ENCODE data around the gene PCBP2.

Gene PCBP2

DNA sequence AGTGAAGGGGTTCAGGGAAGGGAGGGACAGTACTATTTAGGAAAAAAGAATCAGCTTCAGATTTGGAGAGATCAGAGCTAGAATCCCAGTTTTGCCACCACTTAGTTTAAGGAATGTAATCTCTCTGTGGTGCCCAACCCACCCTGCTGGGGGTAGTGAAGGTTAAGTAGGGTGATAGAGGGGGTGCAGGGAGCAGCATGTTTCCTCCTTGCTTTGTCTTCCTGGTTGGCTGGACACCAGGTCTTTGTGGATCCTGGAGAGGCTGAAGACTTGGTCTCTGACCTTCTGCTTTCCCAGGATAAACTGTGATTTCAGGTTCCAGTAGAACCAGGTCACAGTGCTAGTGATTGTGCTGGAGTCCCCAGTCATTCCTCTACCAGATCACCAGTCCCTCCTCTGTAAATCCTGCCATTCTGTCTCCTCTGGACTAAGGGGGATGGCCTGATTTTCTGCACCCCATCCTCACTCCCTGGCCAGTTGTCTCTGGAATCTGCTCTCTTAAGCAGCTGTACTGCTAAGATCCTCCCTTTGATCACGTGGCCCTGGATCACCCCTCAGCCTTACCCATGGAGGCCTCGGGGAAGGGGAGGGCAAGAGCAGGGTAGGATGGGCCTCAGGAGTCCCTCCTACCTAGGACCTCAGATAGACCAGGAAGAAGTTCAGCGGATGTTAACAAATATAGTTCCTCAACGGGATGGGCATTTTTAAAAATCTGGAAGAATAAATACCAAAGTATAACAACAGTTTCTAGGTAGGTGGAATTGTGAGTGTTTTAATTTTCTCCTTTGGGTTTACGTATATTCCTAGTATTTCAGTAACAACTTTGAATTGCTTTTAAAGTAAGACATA lies 44.2 kb downstream of the PCBP2 start:
- DNase-seq: peak; percentile 73

DNA sequence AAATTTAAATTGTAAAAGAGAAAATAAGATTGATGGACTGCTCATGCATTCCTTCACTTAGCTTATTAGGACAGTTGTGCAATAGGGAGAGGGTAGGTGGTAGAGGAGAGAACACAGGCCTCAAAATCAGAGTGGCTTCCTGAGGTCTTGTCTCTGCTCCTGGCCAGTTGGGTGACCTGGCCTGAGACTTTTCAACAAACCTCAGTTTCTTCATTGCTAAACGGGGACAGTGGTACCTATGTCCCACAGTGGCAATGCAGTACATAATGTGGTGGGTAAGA lies 44.8 kb downstream of the PCBP2 start:
- DNase-seq: no peak

DNA sequence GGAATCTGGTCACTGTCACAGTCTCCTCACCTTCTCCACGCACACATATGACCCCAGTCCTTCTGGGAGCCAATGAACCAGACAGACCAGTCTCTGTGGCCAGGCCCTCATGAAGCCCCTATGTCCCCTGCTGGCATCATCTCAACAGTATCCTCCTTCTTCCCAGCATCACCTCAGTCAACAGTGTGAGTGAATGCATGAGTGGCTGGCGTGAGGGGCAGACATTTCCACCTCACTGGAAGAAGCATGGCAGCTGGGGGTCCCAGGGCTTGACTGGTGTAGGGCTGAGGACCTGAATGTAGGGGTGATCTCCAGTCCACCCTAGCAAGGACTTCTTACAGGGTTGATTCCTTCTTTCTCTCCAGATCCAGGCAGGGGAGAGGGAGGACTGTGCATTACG lies 45.6 kb downstream of the PCBP2 start:
- DNase-seq: no peak

DNA sequence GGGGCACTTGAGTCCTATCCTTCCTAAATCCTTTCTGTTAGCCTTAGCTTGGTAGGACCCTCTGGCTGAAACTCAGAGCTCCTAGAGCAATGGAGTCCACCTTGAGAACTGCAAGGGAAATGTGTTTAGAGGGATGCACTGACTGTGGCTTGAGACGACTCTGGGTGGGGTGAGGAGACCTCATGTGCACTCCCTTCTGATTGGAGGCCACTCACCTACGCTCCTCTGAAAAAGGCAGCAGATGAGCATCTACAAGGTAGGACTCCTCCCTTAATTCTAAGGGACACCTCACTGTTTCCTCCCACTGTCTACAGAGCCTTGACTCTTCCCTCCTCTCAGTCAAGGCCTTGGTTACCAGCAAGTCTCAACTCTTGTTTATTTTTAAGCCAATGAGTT lies 46.3 kb downstream of the PCBP2 start:
- no peak for DNase-seq

DNA sequence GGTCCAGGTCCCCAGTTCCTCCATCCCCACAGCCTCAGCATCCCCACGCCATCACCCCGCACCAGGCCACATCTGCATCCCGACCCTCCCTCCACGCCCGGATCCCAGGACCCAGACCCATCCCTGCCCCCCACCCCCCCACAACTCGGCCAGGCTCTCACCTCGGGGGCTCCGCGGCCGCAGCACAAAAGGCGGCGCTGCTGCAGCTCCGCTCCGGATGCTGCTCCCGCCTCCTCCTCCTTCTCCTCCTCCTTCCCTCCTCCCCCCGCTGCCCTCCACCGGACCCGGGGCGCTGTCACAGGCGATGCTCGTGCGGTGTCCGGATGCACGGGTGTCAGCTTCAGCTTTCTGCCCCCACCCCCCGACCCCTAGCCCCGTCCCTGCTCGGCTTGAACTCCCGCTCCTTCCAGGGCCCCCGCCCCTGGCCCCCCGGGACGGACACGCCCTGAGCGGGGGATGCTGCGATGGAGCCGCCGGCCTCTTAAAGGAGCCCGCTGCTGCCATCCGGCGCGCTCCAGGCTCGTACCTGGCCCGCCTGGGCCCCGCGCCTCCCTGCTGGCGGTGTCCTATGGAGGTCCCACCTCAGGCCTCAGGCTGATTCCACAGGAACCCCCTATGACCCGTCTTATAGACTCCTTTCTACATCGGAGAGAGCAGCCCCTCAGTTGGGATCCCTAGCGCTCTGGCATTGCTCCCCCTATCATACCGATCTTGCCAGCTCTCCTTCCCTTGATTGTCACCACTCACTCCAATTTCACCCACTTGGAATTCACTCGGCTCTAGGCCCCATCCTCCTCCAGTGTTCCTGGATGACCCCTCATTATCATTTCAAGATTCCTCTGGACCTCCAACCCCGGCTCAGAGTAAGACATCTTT lies 47.6 kb downstream of the PCBP2 start, which contains the start of gene MAP3K12:
MAP3K12 (minus strand) TSS at position 193 of the 876 bp plus-strand sequence. CDS start 12,067 bp downstream, outside the sequence.
- peak; percentile 48 for DNase-seq

DNA sequence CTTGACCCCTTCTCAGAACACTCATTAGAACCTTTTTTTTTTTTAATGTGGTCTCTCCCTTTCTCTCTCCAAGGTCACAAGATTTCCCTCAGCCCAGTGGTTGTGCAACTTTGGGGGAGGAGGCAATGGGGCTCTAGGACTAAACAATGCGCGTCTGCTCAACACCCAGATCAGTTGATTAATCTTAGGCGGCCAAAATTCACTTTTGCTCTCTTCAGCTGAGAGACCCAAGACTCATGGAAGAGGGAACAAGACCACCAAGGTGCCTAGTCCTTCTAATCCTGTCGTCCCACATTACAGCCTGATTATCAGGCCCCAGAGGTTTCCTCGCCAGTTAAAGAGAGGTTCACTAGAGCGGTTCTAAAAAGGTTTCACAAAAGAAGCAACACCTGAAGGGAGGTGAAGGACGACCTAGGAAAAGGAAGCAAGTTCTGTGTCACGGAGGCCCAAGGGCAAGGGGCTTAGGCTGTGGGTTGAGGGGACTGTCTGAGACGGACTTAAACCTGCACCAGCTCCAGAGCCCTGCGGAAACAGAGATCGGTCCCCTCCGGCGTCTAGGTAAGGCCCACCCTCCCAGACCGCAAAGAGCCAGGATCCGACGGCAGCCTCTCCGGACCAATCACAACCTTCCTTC lies 48.4 kb downstream of the PCBP2 start:
- DNase-seq: peak; percentile 53

DNA sequence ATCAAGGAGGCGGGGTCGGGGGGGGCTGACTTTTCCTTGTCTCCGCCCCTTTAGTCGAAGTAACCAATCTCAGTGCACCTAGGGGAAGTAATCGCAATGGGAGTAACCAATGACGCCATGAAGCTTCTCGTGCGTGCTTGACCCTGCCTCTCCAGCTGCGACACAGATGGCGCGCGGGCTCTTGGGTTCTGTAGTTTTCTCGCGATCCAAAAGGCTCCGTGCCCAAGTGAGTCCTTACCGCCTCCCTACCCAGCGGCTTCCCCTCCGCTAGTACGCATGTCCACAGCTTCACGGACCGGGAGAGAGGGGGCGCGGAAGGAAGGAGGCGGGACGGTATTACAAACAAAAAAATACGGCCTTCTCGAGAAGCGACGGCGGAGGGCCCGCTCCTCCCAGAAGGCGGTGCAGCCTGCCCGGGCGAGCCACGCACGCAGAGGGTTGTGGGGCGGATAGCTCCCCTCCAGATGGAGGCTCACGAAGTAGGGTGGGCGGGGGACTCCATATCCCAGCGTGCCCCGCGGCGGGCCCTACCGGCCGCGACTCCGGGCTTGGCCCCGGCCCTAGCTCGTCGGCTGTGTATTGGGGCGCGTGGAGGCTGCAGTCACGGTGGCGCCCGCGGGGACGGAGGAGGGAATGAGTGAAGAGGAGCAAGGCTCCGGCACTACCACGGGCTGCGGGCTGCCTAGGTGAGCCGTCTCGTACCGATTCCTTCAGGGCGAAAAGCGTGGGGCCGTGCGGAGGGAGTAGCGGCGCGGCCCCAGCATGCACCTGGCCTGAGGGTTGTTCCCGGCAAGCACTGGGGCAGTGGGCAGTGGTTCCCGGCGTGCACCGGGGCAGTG lies 49.1 kb downstream of the PCBP2 start, which contains the start of gene TARBP2:
TARBP2 (plus strand) TSS at position 508 of the 839 bp plus-strand sequence; CDS start at position 634, 126 bp downstream.
- DNase-seq: peak; percentile 100

DNA sequence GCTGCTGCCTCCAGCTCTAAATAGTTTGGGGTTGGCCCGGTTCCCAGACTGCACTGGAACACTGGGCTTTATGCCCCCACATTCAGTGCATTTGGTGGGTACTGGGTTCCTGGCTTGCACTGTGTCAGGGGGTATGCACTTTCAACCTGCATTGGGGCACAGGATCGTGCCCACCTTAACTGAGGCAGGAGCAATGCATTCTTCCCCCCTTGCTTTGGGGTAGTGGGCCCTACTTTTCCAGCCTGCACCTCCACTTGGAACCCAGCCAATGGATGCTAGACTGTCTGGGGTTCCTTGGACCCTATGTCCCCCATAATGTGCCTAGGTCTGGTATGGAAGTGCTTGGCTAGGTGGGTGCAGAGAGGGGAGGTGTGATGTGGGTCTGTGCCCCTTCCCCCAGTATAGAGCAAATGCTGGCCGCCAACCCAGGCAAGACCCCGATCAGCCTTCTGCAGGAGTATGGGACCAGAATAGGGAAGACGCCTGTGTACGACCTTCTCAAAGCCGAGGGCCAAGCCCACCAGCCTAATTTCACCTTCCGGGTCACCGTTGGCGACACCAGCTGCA lies 49.8 kb downstream of the PCBP2 start:
- DNase-seq: no peak

DNA sequence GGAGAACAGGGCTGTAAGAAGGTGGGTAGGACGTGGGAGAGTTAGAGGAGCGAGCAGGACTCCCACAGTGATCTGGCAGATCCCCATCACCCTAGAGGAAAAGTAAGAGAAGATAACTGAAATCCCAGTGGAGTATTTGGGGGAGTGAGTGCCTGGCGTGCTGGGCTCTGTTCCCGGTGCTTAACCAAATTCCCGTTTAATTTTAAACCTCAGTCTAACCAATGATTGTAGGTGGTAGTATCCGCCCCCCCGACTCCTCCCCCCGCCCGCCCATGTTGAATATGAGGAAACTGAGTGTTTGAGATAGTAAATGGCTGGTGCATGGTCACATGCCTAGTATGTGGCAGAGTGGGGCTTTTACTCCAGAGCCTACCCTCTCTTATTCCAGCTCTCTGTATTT lies 50.4 kb downstream of the PCBP2 start:
- no peak for DNase-seq

DNA sequence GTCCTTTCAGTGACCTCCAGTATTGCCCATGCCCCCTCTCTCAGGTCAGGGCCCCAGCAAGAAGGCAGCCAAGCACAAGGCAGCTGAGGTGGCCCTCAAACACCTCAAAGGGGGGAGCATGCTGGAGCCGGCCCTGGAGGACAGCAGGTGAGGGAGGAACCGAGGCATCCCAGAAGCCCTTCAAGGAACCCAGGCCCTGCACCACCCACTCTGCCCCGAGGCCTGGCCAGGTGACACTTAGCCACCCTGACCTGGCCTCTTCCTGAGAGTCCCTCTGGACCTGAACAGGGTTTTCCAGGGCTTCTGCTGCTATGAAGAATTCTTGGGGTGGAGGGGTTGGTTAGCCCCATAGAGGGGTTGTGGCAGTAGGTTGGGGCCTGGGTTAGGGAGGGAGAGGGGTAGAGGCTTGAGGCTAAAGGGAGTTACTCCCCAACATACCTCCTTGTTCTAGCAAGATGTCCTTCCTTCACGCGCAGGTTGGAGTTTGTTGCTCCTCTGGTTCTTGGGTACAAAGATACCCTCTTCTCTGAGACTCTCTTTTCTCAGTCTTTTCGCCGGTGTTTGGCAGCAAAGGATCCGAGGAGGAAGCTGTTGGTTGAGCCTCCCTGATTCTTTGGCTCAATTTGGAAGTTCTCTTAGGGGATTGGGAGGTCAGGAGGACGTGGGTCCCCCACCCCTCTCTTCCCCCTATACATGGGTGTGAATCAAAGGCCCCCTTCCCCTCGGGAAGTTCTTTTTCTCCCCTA lies 51.3 kb downstream of the PCBP2 start:
- DNase-seq: no peak

DNA sequence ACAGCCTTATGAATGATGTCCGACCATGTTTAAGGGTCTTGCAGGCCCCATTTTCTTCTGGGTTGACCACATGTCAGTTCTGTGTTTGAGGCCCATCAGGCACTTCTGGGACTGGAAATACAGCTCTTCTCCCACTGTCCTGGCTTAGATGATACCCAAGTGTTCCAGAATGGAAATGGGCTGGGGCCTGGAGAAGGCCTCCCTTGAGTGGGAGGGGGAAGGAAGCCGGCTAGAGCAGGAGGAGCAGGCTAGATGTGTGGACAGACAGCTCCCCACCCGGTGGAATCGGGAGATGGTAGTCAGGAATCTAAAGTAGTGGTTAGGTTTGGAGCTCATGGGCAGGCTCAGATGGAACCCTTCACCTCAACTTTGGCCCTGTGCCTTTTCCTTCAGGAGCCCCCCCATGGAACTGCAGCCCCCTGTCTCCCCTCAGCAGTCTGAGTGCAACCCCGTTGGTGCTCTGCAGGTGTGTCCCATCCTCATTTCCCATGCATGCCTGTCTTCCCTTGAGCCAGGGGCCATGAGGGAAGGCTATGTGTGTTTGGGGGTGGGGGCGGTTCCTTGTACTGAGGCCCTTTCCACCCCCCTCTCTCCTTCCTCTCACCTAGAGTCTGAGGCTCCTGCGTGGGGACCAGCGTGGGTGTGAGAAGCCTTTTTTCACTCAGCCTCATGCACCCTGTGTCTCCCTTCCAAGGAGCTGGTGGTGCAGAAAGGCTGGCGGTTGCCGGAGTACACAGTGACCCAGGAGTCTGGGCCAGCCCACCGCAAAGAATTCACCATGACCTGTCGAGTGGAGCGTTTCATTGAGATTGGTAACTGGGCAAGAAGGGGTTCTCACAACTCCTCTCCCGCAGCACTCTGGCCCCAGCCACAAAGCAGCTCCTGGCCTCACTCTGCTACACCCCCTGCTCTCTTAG lies 52.4 kb downstream of the PCBP2 start:
- no peak for DNase-seq

DNA sequence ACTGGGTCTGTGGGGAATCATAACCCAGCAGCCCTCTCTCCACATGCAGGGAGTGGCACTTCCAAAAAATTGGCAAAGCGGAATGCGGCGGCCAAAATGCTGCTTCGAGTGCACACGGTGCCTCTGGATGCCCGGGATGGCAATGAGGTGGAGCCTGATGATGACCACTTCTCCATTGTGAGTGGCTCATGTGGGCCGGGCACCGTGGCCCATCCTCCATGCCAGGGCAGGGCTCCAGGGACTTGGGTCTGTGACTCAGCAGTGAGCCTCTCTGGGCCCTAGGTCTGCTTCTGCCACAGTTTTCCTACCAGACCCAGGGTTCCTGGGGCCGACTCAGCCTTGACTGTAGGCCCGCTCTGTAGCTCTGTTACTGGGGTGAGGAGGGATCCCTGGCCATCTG lies 53.2 kb downstream of the PCBP2 start:
- peak; percentile 25 for DNase-seq

DNA sequence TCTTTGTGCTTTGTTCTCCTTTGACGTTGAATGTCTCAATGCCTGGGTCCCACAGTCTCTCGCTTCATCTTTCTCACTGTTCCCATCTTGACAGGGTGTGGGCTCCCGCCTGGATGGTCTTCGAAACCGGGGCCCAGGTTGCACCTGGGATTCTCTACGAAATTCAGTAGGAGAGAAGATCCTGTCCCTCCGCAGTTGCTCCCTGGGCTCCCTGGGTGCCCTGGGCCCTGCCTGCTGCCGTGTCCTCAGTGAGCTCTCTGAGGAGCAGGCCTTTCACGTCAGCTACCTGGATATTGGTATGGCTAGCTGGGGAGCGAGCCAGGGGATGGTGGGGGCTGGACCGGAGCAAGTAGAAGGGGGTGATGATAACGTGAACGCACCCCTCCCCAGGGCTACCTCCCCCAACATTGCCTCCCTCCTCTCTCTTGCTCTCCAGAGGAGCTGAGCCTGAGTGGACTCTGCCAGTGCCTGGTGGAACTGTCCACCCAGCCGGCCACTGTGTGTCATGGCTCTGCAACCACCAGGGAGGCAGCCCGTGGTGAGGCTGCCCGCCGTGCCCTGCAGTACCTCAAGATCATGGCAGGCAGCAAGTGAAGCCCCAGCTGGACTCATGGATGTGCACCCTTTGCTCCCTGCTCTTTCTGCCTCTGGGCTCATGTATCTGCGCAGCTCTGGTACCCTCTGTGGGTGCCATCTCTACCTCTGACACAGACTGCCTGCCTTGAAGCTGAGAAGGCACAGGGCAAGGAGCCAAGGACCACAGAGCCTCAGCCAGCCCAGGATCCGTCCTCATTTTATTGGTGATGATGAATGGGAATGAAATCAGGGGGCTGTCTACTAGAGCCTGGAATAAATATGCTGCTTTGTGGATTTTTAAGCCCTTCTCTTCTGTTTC lies 53.9 kb downstream of the PCBP2 start:
- DNase-seq: no peak

DNA sequence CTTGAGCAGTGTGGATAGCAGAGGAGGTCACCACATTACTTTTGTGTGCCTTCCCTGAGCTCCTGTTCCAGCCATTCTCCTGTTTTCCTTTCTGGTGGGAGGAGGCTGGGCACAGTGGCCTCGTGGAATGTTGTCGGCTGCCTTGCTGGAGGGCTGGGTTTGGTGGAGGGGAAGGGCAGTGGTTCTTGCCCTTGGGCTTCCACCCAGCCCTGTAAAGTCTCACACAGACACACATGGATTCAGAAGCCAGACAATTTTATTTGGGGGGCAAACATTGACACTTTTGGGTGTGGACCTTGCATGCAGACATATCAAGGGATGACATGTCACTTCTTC lies 54.5 kb downstream of the PCBP2 start:
- DNase-seq: no peak

DNA sequence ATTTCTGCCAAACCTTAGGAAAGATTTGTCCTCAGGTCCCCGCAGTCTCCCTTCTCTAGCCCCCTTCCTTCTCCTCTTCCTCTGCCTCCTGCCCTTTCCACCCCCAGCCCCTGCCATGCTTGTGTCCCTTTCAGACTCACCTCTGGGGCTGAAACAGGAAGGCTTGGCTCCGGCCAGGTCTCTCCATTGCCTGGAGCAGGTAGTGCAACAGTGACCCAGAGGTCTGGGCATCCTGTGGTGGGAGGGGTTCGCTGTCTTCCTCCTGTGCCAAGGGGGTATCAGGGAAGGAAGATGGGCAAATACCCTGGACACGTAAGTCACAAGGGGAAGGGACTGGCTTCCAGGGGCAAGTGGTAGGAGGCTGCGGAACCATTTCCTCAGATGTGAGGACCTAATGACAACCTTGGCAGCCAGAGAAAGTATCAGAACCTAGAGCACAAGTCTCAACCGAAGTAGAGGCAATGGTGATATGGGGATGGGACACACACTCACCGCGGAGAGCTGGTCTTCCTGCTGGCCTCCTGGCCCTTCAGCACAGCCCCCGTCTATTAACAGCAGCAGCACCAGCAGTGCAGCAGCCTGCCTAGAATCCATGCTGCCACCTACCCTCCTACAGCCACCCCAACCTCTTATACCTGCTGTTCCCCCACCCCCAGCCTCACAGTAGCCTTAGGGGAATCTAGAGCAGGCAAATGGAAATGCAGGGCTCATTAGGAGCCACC lies 55.1 kb downstream of the PCBP2 start, which contains the start of gene NPFF:
NPFF (minus strand) TSS at position 604 of the 722 bp plus-strand sequence; CDS start at position 594, 10 bp downstream.
- DNase-seq: no peak

DNA sequence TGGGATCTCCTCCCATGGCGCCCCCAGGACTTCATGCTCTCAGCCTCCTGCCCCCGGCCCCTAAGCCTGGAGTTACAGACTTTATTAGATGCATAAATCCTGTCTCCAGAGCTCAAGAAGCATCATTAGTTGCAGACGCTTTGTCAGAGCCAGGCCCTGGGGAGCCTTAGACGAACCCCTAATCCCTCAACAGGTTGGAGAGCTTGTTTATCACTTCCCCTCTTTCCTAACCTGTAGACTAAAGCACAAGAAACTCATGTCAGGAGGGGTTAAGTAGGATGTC lies 55.6 kb downstream of the PCBP2 start:
- DNase-seq: no peak

DNA sequence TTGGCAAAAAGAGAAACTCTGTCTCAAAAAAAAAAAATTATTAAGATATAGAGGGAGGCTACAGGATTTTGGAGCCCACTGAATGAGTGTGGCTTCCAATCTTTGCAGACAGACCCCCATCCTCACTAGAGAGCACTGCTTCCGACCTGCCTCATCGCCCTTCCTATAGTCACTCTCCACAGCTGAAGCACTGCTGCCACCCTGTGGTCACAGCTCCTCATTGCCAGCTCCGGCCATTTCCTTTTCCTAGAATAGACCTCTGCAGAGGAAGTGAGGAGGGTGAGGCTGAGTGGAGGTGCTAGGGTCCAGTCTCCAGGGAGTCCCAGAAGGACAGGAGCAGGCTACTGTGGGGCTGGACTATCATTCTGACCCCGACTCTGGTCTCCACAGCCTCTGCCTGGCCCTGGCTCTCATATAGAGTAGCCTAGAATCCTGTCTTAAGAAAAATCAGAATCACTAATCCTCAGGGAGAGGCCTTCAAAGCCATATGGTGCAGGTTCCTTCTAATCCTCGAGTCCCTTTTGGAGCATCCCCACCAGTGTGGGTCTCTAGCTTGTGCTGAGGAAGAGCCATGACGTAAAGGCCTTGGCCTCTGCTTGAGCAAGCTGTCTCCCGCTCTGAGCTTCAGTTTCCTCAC lies 56.8 kb downstream of the PCBP2 start:
- peak; percentile 79 for DNase-seq

DNA sequence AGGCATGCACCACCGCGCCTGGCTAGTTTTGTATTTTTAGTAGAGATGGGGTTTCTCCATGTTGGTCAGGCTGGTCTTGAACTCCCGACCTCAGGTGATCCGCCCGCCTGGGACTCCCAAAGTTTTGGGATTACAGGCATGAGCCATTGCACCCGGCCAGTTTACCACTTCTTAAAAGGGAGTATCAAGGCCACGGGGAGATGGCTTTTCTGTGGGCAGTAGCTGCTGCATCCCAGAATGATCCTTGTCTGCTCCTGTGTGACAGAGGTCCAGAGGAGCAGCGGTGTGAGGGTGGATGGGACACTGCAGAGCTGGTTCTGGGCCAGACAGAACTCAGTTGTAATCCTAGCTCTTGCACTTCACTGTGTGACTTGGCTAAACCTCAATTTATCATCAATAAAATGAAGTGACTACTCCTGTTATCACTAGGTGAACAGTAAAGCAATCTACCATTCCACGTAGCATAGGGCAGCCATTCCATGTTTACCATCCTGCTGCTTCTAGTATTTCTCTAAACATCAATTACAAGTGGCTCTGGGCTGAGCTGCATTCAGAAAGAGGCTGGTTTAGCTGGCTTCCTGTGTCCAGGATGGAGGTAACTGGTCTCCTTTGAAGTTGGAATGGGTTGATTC lies 58.4 kb downstream of the PCBP2 start:
- DNase-seq: no peak

Data from fibroblast of upper back skin (primary cell).